SK-N-DZ (cell line): ENCODE results near the gene ADSS1.

Experiments used
- DNase-seq: peaks from one replicate; pipeline ENCODE4 v3.0.0-alpha.2; 2015; ENCODE audit warnings: low spot score

Gene ADSS1

GRCh38 chr14:104768437-104769323, 44.7 kb downstream of the ADSS1 start:
- DNase-seq, result peak; percentile 68

GRCh38 chr14:104769324-104770071, 45.5 kb downstream of the ADSS1 start:
- DNase-seq, result no peak

GRCh38 chr14:104770072-104770579, 46.1 kb downstream of the ADSS1 start:
- DNase-seq, result no peak

GRCh38 chr14:104770851-104771272, 46.8 kb downstream of the ADSS1 start:
- DNase-seq, result no peak

GRCh38 chr14:104771374-104771773, 47.3 kb downstream of the ADSS1 start:
- DNase-seq, result no peak

GRCh38 chr14:104771918-104772706, 48.1 kb downstream of the ADSS1 start:
- DNase-seq, result no peak

- no peak for DNase-seq
Measured at GRCh38 chr14:104772707-104773504, 48.9 kb downstream of the ADSS1 start.

GRCh38 chr14:104773505-104774452, 49.8 kb downstream of the ADSS1 start:
- DNase-seq, result no peak

GRCh38 chr14:104774453-104775072, 50.5 kb downstream of the ADSS1 start:
- DNase-seq, result no peak

- no peak for DNase-seq
Measured at GRCh38 chr14:104775073-104775489, 51.1 kb downstream of the ADSS1 start.

- no peak for DNase-seq
Measured at GRCh38 chr14:104776481-104776880, 52.5 kb downstream of the ADSS1 start.

GRCh38 chr14:104776961-104777807, 53.2 kb downstream of the ADSS1 start:
- DNase-seq, result no peak

- no peak for DNase-seq
Measured at GRCh38 chr14:104777808-104778249, 53.8 kb downstream of the ADSS1 start.

GRCh38 chr14:104778694-104779331, 54.8 kb downstream of the ADSS1 start:
- DNase-seq, result no peak

GRCh38 chr14:104779776-104780512, 55.9 kb downstream of the ADSS1 start:
- DNase-seq, result no peak

- no peak for DNase-seq
Measured at GRCh38 chr14:104780513-104781030, 56.5 kb downstream of the ADSS1 start.
